Body of pancreas (tissue), 4 donors: Measurements from ENCODE around the gene PANX1.

Experiments used
- POLR2A ChIP-seq, 3 donors: fragments of 450-650 bp; IDR thresholded peaks; one replicate each; pipeline ENCODE4 v1.6.1; 2016; ENCODE audit warnings: antibody characterized with exemption in 3 of 3, mild to moderate bottlenecking in 2 of 3
- TF ChIP-seq, protein P1 (sequence below), 7 experiments: fragments of 450-650 bp in 4 of 7; fragments of 200-600 bp in 3 of 7; sonication (generic) in 3 of 7; IDR thresholded peaks; one replicate each; pipeline ENCODE4 v1.5.1; 2016 to 2019; ENCODE audit warnings: antibody characterized with exemption in 7 of 7

DNA sequence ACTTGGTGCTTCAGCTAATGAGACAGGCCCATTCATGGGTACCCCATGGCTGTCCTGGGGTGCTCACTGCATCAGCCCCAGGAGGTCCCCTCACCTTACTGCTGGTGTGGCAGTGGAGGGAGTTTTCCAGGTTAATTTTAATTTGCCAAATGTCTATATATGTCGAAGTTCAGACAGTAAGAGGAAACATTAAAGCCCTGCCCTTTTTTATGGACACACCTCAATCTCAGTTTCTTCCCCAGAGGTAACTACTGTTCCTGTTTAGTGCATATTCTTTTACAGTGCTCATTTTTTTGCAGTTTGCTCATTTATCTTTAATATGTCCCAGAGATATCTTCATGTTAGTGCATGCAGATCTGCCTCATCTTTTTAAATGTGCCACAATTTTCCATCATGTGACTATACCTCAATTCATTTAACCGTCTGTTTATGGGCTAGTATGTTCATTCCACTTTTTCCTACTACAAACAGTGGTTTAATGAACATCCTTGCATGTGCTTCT lies 11.6 kb downstream of the PANX1 start:
- no peak for TF ChIP-seq POLR2A (IDR thresholded peaks at IDR 0.05)
- TF ChIP-seq, protein P1, sequence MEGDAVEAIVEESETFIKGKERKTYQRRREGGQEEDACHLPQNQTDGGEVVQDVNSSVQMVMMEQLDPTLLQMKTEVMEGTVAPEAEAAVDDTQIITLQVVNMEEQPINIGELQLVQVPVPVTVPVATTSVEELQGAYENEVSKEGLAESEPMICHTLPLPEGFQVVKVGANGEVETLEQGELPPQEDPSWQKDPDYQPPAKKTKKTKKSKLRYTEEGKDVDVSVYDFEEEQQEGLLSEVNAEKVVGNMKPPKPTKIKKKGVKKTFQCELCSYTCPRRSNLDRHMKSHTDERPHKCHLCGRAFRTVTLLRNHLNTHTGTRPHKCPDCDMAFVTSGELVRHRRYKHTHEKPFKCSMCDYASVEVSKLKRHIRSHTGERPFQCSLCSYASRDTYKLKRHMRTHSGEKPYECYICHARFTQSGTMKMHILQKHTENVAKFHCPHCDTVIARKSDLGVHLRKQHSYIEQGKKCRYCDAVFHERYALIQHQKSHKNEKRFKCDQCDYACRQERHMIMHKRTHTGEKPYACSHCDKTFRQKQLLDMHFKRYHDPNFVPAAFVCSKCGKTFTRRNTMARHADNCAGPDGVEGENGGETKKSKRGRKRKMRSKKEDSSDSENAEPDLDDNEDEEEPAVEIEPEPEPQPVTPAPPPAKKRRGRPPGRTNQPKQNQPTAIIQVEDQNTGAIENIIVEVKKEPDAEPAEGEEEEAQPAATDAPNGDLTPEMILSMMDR (IDR thresholded peaks at IDR 0.05), result no peak
